Activated CD4-positive, alpha-beta T cell treated with anti-CD3 and anti-CD28 coated beads for 48 hours (primary cell): ENCODE measurements around the gene EWSR1.

Experiments used
- DNase-seq: peaks from one replicate; pipeline ENCODE4 v3.0.0-alpha.2; 2020

Gene EWSR1

DNA sequence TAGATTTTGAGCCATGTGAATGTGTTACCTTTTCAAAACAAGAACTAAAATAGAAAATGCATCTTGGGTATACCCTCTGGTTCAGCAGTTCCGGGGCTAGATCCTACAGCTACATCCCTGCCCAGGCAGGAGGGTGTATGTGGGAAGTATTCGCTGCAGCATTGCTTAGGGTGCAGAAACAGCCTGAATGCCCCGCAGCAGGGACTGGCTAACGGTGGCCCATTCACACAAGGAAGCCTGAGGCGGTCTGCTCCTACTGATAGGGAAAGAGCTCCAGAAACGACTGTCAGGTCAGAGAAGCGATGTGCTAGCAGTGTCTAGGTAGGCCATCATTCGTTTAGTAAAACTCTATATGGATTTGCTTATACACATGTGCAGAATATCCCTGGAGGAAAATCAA lies 57.3 kb downstream of the EWSR1 start:
- DNase-seq = no peak

DNA sequence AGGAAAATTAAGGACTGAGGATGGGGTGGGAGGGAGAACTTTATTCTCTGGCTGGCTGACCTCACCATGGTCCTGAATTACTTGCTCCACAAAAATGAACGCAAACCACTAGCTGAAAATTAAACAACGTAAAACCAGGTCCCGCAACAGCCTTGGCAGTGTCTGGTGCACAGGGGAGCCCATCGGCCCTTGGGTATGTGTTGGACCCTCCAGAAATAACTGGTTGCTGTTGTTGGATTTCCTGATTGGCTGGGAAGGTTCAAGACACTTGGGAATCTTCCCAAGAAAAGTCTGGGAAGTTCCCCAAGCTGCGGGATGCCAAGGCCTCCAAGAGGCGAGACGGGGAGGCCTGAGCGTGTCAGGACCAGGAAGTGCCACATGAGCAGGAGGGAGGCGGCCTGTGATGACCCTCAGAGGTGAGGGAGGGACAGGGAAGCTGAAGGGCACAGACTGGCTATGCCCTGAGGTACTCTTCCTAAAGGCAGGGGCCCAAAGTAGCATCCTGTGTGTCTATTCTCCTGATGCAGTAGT lies 57.8 kb downstream of the EWSR1 start:
- DNase-seq = no peak

DNA sequence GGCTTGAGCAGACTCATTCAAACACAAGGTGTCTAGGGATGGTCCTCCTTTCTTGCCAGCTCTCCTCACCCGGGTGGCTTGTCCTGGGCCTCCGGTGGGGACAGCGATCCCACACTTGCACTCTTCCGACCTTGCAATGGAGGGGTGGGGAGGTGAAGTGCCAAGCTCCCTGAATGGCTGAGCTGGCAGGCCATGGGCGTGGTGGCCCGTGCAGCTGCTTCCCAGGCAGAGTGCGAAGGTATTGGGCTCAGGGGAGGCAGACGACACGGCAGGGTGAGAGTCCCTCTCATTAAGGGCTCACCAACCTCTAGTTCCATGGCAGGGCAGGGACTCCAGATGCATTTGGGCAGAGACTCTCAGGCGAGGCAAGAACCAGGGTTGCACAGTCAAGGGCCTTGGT lies 58.4 kb downstream of the EWSR1 start:
- no peak for DNase-seq

DNA sequence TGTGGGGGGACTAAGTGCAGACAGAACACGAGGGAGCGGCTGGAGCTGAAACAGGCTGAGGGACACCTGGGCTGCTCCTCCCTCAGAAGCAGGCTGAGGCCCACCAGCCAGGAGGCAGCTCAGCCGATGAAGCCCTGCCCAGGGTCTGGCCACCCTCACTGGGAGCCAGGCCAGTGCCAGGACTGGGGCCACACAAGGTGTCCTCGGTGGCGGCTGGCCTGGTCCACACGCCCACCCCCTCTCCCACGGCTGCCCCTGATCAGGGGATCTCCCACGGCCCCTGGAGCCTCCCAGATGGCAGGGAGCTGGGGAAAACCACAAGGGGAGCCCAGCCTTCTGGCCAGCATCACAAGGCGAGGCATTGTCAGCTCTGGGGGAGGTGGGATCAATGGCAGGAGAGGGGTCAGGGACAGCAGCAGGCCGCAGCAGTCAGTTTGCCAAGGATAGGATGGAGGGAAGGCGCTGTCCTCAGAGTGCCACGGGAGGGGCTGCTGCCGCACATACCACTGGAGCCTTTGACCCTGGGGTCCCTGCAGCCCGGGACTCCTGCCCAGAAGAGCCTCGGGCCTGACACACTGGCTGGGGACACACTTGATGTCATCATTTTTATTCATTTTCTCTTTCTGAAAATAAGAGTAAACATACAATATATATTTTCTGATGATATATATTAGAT lies 59.2 kb downstream of the EWSR1 start:
- DNase-seq = no peak

DNA sequence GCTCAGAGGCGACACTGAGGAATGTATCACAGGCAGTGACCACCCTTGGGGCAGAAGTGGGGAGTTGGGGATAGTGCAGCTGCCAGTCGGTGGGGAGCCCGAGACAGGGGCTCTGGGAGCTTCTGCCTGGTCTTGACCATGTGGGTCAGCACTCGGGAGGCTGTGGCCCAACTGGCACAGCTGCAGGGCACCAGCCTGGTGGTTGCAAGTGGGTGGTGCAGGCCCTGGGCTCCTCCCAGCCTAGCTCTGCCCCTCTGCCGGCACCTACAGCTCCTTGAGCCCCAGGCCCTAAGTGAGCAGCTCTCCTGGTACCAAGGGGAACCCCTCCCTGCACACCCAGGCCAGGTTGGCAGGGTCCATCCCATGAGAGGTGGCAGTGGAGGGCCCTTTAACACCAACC lies 60.0 kb downstream of the EWSR1 start:
- DNase-seq = no peak

DNA sequence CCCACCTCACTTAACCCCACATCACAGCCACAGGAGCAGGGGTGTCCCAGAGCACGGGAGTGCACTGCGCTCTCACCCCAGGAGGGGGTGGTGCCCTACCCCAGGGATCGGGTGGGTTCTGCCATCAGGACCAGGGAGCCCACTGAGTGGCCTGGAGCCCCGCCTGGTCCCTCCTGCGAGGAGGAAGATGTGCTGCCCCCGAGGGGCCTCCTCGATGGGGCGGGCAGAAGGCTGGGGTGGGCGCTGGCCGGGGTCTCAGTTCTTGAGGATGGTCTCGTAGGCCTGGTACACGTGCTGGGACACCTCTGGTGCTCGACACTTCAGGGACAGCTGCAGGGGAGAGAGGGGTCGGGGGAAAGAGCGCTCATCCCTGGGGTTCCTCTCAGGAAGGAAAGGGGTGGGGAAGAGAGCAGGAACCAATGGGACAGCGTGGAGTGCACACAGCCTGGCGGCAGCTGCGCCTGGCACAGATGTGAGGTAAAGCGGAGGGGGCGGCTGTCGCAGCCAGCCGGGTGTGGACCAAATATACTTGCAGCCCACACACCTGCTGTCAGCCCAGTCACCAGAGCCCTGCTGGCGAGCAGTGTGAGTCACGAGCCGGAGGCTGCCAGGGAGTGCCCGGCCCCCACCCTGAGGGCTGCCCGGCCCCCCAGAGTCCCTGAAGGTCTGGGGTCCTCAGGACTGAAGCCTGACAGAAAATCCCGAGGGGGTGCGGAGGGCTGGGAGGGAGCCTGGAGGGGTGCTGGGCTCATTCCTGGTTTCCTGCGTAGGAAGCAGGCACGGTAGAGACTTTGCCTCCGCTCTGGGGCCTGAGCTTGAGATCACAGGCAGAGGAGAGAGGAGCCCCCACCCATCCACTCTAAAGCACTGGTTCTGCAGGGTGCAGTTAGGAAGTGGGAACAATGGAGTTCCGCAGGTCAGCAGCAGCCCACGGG lies 60.8 kb downstream of the EWSR1 start:
- DNase-seq = no peak

DNA sequence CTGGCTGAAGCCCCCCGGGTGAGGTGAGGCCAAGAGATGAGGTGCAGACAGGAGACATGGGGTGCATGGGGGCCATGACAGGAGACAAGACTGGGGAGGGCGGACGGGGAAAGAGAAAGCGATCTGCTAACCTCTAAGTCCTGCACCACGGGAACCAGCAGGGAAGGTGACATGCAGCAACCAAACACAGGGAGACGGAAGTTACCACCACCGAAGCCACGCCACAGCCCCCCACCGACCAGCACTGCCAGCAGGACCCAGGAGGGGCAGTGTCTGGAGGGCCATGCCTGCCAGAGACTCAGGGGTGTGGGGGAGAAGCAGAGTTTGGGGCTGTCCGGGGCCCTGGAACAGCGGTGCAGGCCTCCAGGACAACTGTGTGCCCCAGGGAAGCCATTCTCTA lies 61.5 kb downstream of the EWSR1 start:
- no peak for DNase-seq

DNA sequence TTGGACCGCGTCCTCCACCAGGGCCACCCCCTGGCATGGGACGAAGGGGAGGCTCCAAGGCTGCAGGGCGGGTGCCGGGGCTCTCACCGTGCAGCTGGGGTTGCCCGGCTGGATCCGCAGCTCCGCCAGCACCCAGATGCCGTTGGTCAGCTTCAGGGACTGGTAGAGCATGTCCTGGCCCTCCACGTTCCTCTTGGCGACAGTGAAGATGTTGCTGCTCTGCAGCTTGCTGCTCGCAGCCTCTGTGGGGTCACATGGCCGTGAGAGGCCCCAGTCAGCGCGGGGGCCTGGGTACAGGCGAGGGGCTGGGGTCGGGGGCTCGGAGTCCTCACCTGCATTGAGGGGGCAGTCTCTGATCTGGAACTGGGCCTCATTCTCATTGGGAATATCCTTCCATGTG lies 62.2 kb downstream of the EWSR1 start:
- DNase-seq = no peak

DNA sequence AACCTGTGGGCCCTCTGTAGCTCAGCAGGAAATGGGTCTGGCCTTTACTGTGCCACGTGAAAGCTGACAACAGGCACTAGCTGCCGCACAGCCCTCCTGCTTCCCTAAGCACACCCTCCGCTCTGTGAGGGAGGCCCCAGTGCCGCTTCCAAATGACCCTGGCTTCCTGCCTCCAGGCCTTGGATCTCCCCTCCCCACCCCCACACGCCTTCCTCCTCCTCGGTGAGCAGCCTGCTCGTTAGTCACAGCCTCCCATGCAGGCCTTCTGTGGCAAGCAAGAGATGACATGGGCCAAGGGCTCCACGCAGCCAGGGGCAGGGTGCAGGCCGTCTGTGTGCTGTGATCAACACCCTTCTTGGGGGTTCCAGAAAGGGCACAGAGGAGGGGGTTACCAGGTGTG lies 62.7 kb downstream of the EWSR1 start:
- DNase-seq = no peak

DNA sequence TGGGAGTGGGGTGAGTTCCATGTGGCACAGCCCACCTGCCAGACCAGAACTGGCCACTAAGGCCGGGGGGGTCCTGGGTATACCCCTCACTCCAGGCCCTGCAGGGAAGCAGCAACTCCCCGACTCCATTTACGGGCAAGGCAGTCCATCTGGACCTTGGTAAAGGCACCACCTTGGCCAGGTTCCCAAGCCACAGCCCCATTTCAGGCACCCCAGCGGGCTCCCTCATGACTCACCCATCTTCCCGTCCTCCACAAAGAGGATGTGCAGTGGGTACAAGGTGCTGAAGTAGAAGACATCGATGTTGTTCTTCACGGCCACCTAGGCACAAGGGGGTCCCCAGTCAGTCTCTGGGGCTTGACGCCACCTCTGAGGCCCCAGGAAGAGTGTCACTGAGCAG lies 63.1 kb downstream of the EWSR1 start:
- DNase-seq = no peak

DNA sequence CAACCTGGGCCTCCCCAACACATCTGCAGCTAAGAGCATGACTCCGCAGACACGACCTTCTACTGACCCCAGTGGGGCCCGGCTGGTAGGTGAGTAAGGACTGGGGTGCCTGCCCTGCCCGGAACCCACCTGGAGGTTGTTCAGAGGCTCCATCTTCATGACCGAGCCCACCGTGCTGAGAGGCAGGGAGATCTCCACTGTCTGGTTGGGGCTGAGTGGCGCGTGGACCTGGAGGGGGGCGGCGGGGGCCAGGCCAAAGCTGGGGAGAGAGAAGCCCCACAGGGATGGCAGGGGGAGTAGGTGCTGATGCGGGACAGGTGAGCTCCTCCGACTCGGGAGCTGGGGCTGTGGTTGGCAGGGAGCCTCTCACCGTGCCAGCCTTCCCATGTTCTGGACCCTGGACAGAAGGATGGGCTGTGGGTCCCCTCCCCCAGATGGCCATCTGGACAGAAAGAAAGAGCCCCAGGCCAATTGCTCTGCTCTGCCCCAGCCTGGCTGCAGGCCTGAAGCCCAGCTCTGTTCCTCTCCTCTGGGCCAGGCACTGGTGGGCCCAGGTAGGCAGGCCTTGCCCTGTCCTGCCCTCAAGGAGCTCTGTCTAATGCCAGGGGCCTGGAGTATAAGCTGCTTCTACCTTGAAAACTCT lies 63.7 kb downstream of the EWSR1 start:
- no peak for DNase-seq

DNA sequence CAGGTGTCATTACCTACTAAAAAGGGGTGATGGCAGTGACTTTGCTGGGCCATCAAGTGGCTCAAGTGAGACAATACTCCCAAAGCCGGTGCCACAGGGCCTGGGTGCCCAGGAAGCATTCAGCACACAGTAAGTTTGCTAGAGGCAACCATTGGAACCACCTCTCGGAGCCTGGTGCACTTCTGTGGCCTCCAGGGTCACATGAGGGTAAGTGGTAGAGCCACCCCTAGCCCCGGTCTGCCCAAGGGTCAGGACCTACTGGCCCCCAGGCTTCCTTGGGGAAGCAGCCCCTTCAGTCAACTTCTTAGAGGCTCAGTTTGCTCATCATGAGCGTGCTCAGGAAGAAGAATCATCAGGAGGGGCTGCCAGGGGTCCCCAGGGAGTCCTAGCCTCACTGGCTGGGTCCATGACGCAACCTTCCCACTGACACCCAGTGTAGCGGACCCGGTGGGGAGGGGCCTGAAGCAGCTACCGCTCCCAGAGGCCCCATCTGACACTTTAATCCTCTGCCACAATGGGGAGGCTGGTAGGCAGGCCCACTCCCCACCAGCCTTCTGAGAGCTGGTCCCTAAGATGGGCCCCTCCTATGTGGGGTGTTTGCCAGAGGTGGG lies 64.9 kb downstream of the EWSR1 start:
- no peak for DNase-seq

DNA sequence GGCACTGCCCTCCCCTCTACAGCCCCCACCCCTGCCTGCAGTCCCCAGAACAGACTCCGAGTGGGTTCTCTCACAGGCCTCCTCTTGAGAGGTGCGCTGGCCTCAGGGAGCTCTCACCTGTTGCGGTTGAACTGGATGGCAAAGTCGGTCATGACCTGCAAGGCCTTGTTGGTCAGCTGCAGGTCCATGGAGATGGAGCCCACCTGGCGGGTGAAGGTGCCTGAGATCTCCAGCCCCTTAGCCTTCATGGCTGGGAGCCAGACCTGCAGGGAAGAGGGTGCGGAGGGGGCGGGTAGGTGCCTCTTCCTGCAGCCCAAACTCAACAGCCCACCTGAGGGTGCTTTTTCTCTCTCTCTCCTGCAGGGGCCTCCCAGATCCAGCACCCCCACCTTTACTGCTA lies 66.1 kb downstream of the EWSR1 start:
- DNase-seq = no peak

DNA sequence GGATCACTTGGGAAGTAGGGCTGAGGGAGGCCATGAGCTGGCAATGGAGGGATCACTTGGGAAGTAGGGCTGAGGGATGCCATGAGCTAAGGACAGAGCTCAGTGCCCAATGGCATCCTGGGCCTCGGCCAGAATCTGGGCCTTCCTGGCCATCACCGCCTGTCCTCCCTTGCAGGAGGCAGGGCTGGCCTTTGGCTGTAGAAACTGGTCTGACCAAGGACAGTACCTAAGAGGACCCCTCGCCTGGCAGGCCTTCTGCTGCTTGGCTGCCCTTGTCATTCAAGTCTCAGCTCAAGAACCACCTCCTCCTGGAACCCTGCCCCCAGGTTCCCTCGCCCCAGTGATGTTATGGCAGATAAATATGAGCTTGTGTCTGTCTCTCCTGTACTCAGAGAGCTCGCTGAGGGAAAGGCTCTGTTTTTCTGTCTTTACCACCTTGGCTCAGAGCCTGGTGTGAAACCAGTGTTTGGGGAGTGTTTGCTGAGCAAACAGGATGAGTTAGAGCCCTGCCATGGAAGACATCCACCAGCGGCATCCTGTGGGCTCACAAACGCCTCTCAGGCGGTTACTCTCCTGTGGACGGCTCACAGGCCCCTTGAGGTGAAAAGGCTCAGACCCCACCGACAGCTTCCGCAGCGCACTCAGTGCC lies 66.8 kb downstream of the EWSR1 start:
- no peak for DNase-seq

DNA sequence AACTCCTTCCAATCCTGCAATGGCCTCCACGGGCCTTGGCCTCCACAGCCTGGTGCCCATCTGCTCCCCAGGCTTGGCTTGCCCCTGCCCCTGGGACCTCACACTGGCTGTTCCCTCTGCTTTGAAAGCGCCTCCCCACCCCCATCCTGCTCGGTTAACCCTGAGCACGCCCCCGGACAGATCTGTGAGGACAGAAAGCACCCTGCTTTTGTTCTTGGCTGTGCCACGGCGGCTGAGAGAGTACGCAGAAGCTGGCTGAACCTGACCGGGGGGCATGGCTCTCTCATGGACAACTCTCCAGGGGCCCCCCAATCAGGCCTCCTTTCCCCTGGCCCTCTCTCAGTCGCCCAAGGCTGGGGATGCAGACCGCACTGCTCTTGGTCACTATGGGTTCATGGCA lies 67.6 kb downstream of the EWSR1 start:
- DNase-seq = no peak

DNA sequence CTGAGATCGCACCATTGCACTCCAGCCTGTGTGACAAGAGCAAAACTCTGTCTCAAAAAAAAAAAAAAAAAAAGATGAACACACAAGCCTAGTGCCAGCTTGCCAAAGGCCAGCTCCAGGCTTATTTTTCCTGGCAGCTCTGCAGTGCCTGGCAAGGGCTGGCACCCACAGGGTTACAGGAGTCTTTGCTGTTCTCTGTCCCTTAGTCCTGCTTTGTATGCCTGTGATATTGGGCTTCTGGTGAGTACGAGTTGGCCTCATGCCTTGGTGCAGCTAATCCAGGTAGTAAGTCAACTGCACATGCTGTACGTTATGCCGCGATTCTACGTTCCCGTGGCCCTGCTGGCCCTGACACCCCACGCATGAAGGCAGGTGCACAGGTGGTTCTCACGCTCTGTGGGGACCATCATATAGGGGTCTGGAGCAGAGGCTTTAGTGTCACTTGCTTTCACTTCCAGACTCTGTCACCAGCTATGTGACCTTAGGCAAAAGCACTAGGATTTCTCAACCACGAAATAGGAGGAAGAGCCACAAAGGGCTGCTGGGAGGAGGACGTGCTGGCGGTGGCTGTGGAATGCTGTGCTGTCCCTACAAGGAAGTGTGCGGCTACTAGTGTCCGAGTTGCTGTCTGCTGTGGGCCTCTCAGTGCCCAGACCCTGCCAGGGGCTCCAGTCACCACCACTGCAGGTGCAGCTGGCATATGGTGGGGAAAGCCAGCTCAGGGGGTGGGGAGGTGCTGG lies 68.9 kb downstream of the EWSR1 start:
- no peak for DNase-seq

DNA sequence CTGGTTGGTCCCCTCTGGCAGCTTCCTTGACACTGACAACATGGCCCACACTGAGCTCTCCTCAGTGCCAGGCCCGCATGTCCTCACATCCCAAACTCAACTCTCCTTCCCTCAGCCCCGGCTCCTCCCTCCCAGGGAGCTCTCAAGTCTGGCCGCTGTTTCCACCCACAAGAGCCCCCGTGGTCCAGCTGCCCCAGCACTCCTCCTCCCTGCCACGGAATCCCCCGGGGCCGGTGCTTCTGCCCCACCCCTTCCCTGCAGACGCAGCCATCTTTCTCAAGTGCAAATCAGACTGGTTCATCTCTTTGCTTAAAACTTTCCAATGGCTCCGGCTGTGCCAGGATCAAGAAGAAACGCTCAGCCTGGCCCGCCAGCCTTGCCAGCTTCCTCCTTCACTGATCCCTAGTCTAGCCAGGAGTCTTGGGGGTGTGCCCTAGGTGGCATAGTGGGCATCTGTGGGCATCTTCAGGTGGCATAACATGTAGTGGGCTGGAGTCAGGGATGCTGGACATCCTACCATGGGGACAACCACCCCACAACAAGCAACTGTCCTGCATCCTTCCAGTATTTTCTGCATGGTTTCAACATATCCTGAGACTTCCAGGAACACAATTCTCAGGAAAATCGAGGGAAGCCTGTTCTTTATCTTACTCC lies 69.7 kb downstream of the EWSR1 start:
- no peak for DNase-seq

DNA sequence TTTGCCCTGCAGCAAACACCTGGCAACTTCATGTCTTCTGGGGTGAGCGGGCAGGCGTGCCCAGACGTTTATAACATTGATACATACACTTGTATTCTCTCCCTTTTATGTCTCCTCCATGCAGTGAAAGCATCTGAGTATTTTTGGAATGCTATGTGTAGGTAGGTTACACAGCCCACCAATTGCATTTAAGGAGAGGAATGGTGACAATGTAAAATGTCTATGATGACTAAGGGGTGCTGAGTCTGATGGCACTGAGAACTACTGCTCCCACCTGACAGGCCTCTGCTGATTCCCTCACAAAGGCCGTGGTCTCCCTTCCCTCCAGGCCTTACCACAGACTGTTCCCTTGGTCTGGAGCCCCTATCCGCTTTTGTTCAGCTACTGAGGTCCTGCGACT lies 70.3 kb downstream of the EWSR1 start:
- no peak for DNase-seq

DNA sequence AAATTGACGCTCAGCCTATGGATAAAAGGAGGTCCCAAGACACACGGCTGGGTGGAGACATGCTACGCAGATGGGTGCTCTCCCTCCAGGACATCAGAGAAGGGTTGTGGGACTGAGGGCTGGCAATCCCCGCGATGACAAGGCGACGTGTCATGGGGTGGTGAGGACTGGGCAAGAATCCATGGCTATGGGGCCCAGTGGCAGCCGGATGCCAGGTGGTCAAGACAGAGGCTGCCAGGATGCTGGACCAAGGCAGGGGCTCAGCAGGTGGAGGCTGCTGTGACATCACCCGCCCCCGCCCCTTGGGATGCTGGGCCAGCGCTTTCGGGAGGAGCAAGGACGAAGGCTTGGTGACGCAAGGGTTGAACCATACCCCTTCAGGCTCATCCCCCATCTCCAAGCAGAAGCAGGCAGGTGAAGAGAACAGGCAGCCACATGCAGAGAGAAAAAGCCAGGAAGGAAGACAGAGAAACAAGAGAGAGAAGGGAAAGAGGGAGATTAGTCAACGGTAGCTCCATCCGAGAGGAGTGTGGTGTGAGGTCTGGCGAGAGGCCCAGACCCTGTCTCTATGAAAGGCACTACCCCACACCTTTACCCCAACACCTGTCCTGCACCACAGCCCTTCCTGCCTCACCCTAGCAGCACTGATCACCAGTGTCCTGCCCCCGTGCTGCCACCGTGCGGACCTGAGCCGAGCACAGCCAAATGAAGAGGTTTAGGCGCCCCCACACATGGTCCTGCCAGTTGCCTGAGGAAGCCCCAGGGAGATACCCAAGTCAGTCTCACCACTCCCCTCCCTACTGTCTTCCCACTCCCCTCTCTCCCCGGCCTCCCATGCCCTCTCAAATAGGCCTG lies 71.5 kb downstream of the EWSR1 start:
- no peak for DNase-seq

DNA sequence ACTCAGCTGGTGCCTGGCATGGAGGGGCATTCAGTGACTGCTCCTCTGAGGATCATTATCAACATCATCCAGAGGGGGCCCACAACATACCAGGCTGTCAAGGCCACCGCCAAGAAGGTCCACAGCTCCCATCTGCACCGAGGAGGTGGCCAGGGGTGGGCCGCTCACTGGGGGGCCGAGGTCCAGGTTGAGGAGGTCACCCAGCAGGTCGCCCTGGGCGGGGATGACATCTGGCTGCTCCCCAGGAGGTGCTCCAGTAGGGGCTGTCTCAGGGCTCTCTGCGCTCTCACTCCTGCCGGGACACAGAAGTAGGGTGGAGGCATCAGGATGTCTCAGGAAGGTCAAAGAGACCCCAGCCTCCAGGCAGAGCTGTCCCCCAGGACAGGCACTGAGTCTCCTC lies 72.5 kb downstream of the EWSR1 start:
- DNase-seq = no peak
